IMR-90 (cell line): Measurements from ENCODE around the gene IFNGR1. TPM values are rescaled to one million over a fixed set of nuclear protein-coding genes. Genes with fewer than 3 reads are reported as not detected.

Experiments used
- ATAC-seq: fragments of 200-7000 bp; cut with Tn5 transposase; 2 replicates; pipeline ENCODE4 v1.9.1; 2020; ENCODE audit warnings: low read depth, mild to moderate bottlenecking, moderate library complexity
- BruUV-seq: library from RNA; stranded (reverse); fragments of 400-500 nt; replicated peaks from 2 replicates; lab custom pipeline; 2021; lab: Mats Ljungman, UMichigan
- CTCF ChIA-PET: fragments of 300-600 bp; formaldehyde crosslinking; extraction: SDS; loops from one replicate; lab custom pipeline; 2021; ENCODE audit warnings: antibody characterized with exemption; lab: Yijun Ruan, JAX
- POLR2A ChIA-PET: fragments of 300-600 bp; sonication (Branson Sonifier 250); formaldehyde crosslinking; loops from one replicate; lab custom pipeline; 2022; ENCODE audit warnings: antibody characterized with exemption; ENCODE audit not compliant: unreplicated experiment; lab: Charles Lee
- DNase-seq: peaks from one replicate; pipeline ENCODE4 v3.0.0; 2013
- H2AFZ ChIP-seq: replicated peaks from 2 replicates; pipeline ENCODE3; 2013; ENCODE audit warnings: low read length, mild to moderate bottlenecking; ENCODE audit not compliant: poor library complexity
- H2AK5ac ChIP-seq: 2 replicates; pipeline ENCODE4 v1.6.1; 2013; ENCODE audit warnings: low read depth, low read length, inconsistent platforms
- H2AK9ac ChIP-seq: replicated peaks from 2 replicates; pipeline ENCODE3; 2013; ENCODE audit warnings: mild to moderate bottlenecking, low read depth, low read length, moderate library complexity; ENCODE audit not compliant: poor library complexity
- H2BK120ac ChIP-seq: 2 replicates; pipeline ENCODE4 v1.6.1; 2013; ENCODE audit warnings: low read depth, low read length, inconsistent platforms
- H2BK15ac ChIP-seq: 3 replicates; pipeline ENCODE4 v1.6.1; 2013; ENCODE audit warnings: low read depth, low read length, inconsistent platforms
- H2BK20ac ChIP-seq: 2 replicates; pipeline ENCODE4 v1.6.1; 2013; ENCODE audit warnings: low read depth, mild to moderate bottlenecking, inconsistent platforms, low read length, moderate library complexity
- H2BK5ac ChIP-seq: 2 replicates; pipeline ENCODE4 v1.6.1; 2013; ENCODE audit warnings: mild to moderate bottlenecking, low read depth, low read length, inconsistent platforms; ENCODE audit not compliant: poor library complexity, severe bottlenecking
- H3K14ac ChIP-seq: replicated peaks from 2 replicates; pipeline ENCODE4 v1.6.1; 2013; ENCODE audit warnings: low read depth, low read length, inconsistent platforms
- H3K18ac ChIP-seq: 2 replicates; pipeline ENCODE4 v1.6.1; 2013; ENCODE audit warnings: low read depth, low read length, control low read depth
- H3K23ac ChIP-seq: 2 replicates; pipeline ENCODE4 v1.6.1; 2013; ENCODE audit warnings: low read depth, low read length, inconsistent platforms
- H3K27ac ChIP-seq: 2 replicates; pipeline ENCODE4 v1.5.1; 2013; ENCODE audit warnings: mild to moderate bottlenecking, control low read depth, low read length; ENCODE audit not compliant: insufficient read depth
- H3K27me3 ChIP-seq: 2 replicates; pipeline ENCODE4 v1.6.1; 2013; ENCODE audit warnings: low read length; ENCODE audit not compliant: control insufficient read depth, insufficient read depth
- H3K36me3 ChIP-seq: 2 replicates; pipeline ENCODE4 v1.6.1; 2013; ENCODE audit warnings: low read length, mixed read lengths; ENCODE audit not compliant: control insufficient read depth, insufficient read depth
- H3K4ac ChIP-seq: 2 replicates; pipeline ENCODE4 v1.6.1; 2013; ENCODE audit warnings: low read depth, low read length, inconsistent platforms
- H3K4me1 ChIP-seq: 2 replicates; pipeline ENCODE4 v1.6.1; 2013; ENCODE audit warnings: low read length, mixed read lengths; ENCODE audit not compliant: control insufficient read depth, insufficient read depth
- H3K4me2 ChIP-seq: 2 replicates; pipeline ENCODE4 v1.6.1; 2013; ENCODE audit warnings: low read depth, mild to moderate bottlenecking, control low read depth, low read length, moderate library complexity
- H3K4me3 ChIP-seq: 2 replicates; pipeline ENCODE4 v1.5.1; 2013; ENCODE audit warnings: low read depth, mild to moderate bottlenecking, control low read depth, low read length, moderate library complexity; ENCODE audit not compliant: insufficient read depth
- H3K56ac ChIP-seq: 2 replicates; pipeline ENCODE4 v1.6.1; 2013; ENCODE audit warnings: low read length, inconsistent platforms; ENCODE audit not compliant: insufficient read depth; ENCODE audit errors: extremely low read depth
- H3K79me1 ChIP-seq, 2 experiments: 2 replicates each; pipeline ENCODE4 v1.6.1; 2013; ENCODE audit warnings: low read length in 2 of 2, inconsistent platforms in 1 of 2, low read depth in 1 of 2
- H3K9ac ChIP-seq: 2 replicates; pipeline ENCODE4 v1.6.1; 2013; ENCODE audit warnings: low read depth, low read length, control low read depth
- H3K9me1 ChIP-seq: 2 replicates; pipeline ENCODE4 v1.6.1; 2013; ENCODE audit warnings: low read length, inconsistent platforms; ENCODE audit not compliant: insufficient read depth
- H3K9me3 ChIP-seq: 2 replicates; pipeline ENCODE4 v1.6.1; 2013; ENCODE audit warnings: low read length; ENCODE audit not compliant: control insufficient read depth, insufficient read depth
- H4K20me1 ChIP-seq: 2 replicates; pipeline ENCODE4 v1.6.1; 2013; ENCODE audit warnings: low read length, inconsistent platforms; ENCODE audit not compliant: insufficient read depth
- H4K5ac ChIP-seq: 2 replicates; pipeline ENCODE4 v1.6.1; 2013; ENCODE audit warnings: mild to moderate bottlenecking, low read depth, low read length, control low read depth
- H4K8ac ChIP-seq, 2 experiments: 2 replicates each; pipeline ENCODE4 v1.6.1; 2013; ENCODE audit warnings: low read depth in 2 of 2, low read length in 2 of 2, control low read depth in 1 of 2, inconsistent platforms in 1 of 2
- H4K91ac ChIP-seq: 2 replicates; pipeline ENCODE4 v1.6.1; 2013; ENCODE audit warnings: low read depth, low read length, inconsistent platforms; ENCODE audit not compliant: insufficient read depth
- BHLHE40 ChIP-seq: fragments of 150-350 bp; IDR thresholded peaks from 2 replicates; pipeline ENCODE4 v1.6.1; 2016; ENCODE audit warnings: mild to moderate bottlenecking, low read depth, low read length
- CEBPB ChIP-seq: IDR thresholded peaks from 2 replicates; pipeline ENCODE4 v1.6.1; 2012; ENCODE audit warnings: low read depth, low read length, improper control_type of control experiment
- CHD1 ChIP-seq: IDR thresholded peaks from 2 replicates; pipeline ENCODE4 v1.6.1; 2012; ENCODE audit warnings: low read depth, low read length, improper control_type of control experiment
- FOS ChIP-seq: fragments of 150-350 bp; IDR thresholded peaks from 2 replicates; pipeline ENCODE4 v1.6.1; 2016; ENCODE audit warnings: low read depth, low read length
- MAFK ChIP-seq: IDR thresholded peaks from 2 replicates; pipeline ENCODE4 v1.6.1; 2012; ENCODE audit warnings: low read depth, low read length, improper control_type of control experiment
- MAZ ChIP-seq: IDR thresholded peaks from 2 replicates; pipeline ENCODE4 v1.6.1; 2012; ENCODE audit warnings: low read depth, mild to moderate bottlenecking, low read length, improper control_type of control experiment, moderate library complexity, borderline replicate concordance
- MXI1 ChIP-seq: IDR thresholded peaks from 2 replicates; pipeline ENCODE4 v1.6.1; 2012; ENCODE audit warnings: low read depth, mild to moderate bottlenecking, low read length, moderate library complexity, borderline replicate concordance
- NFE2L2 ChIP-seq: fragments of 150-350 bp; IDR thresholded peaks from 2 replicates; pipeline ENCODE4 v1.6.1; 2016; ENCODE audit warnings: low read depth, mild to moderate bottlenecking, low read length
- POLR2A ChIP-seq: IDR thresholded peaks from 2 replicates; pipeline ENCODE4 v1.6.1; 2012; ENCODE audit warnings: mild to moderate bottlenecking, low read depth, low read length
- RAD21 ChIP-seq: IDR thresholded peaks from 2 replicates; pipeline ENCODE4 v1.6.1; 2012; ENCODE audit warnings: low read length, improper control_type of control experiment
- RCOR1 ChIP-seq: IDR thresholded peaks from 2 replicates; pipeline ENCODE4 v1.6.1; 2012; ENCODE audit warnings: mild to moderate bottlenecking, low read length, improper control_type of control experiment; ENCODE audit not compliant: insufficient replicate concordance
- RFX5 ChIP-seq: IDR thresholded peaks from 2 replicates; pipeline ENCODE4 v1.8.0; 2012; ENCODE audit warnings: low read depth, mild to moderate bottlenecking, low read length, moderate library complexity
- SMC3 ChIP-seq: fragments of 150-350 bp; IDR thresholded peaks from 2 replicates; pipeline ENCODE4 v1.6.1; 2016; ENCODE audit warnings: low read depth, mild to moderate bottlenecking, antibody characterized with exemption, low read length, moderate library complexity
- dilution Hi-C: fragments of 300-500 bp; cut with HindIII; formaldehyde crosslinking; loops from one replicate; pipeline ENCODE4 v1.14.3; 2018; ENCODE audit warnings: low sequenced_read_pairs; ENCODE audit not compliant: unreplicated experiment
- in situ Hi-C: fragments of 300-500 bp; cut with MboI; formaldehyde crosslinking; loops from 3 replicates; pipeline ENCODE4 v1.14.3; 2019; ENCODE audit warnings: low sequenced_read_pairs, inconsistent platforms, mixed read lengths
- intact Hi-C: fragments of 100-400 bp; cut with micrococcal nuclease; formaldehyde crosslinking; loops from 2 replicates; pipeline ENCODE4 v1.10.0; 2022
- polyA plus RNA-seq, 3 experiments: library from polyadenylated mRNA; depleted of rRNA; stranded (reverse); fragments of >200 nt; gene quantifications; 2 replicates each; pipeline ENCODE4 v1.2.3, GENCODE V29; 2012; ENCODE audit warnings: low replicate concordance in 1 of 3
- total RNA-seq: library from RNA; depleted of rRNA; stranded (reverse); fragments of >200 nt; gene quantifications from 2 replicates; pipeline ENCODE4 v1.2.3, GENCODE V29; 2012
- TF ChIP-seq, protein P1 (sequence below): fragments of 150-350 bp; IDR thresholded peaks from 2 replicates; pipeline ENCODE4 v1.6.1; 2017; ENCODE audit warnings: mild to moderate bottlenecking, antibody characterized with exemption, low read length, low read depth
- TF ChIP-seq, protein P2 (sequence below): conservative IDR thresholded peaks from 2 replicates; pipeline ENCODE4 v1.5.1; 2012; ENCODE audit warnings: mild to moderate bottlenecking, low read depth, low read length, improper control_type of control experiment
- TF ChIP-seq, protein P3 (sequence below): fragments of 150-350 bp; IDR thresholded peaks from 2 replicates; pipeline ENCODE4 v1.6.1; 2016; ENCODE audit warnings: low read depth, mild to moderate bottlenecking, low read length, moderate library complexity, borderline replicate concordance

Gene IFNGR1
- total and polyA plus RNA-seq, 2 of the 4 experiments (the other 2 are of a cell fraction) = 19.1 to 25.6 TPM

DNA sequence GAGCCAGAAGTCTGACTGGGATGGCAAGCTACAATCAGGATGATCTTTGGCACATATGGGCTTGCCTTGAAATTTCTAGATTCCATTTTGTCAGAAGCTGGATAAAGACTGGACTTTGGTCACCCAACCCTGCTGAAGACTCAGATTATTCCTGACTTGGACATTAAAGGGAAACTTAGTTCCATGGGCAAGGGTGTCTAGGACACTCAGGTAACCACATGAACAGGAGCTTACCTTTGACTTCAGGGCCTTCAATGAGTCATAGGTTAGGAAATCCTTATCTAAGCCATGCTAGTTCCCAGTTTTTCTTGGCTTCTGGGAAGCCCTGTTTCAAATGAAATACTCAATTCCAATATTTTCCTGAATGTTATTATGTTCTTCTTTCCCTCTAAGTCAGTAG lies 28.5 kb upstream of the IFNGR1 start:
- Histone ChIP-seq H3K9me3 (no peaks in the 10 kb centered on the region), H4K5ac (no peak overlapping the region), H3K18ac (no peak overlapping the region), H2AK9ac (no peak overlapping the region), H3K27me3 (peaks cover 2% of the 10 kb centered on the region; the same call in 1 of the 2 replicates), H3K9ac (no peak overlapping the region), H3K36me3 (no peaks in the 10 kb centered on the region), H2BK15ac (no peak overlapping the region), H3K23ac (no peak overlapping the region), H3K4me1 (no peaks in the 10 kb centered on the region), H2AFZ (no peak overlapping the region), H3K9me1 (no peaks in the 10 kb centered on the region), H2AK5ac (no peak overlapping the region), H2BK5ac (no peak overlapping the region), H3K14ac (no peak overlapping the region), H4K8ac (no peak overlapping the region), H4K91ac (no peak overlapping the region), H3K27ac (no peak overlapping the region), H3K4me2 (no peak overlapping the region), H3K56ac (no peak overlapping the region), H2BK20ac (no peak overlapping the region), H4K20me1 (no peaks in the 10 kb centered on the region), H3K4ac (no peak overlapping the region), H2BK120ac (no peak overlapping the region), H3K4me3 (no peak overlapping the region), H3K79me1 (no peaks in the 10 kb centered on the region)
- ChIA-PET POLR2A (no interaction called here), CTCF (interaction anchor here (1.3 kb wide), 1 partner anchor 9 kb away, joined by 4 read pairs; no protein-coding TSS in a partner anchor)
- TF ChIP-seq CEBPB (no peak), CHD1 (no peak), RCOR1 (no peak), RAD21 (no peak), MXI1 (no peak), MAZ (no peak), MAFK (no peak), RFX5 (no peak), POLR2A (no peak), BHLHE40 (no peak), NFE2L2 (no peak), FOS (no peak), SMC3 (no peak)
- TF ChIP-seq, protein P1, sequence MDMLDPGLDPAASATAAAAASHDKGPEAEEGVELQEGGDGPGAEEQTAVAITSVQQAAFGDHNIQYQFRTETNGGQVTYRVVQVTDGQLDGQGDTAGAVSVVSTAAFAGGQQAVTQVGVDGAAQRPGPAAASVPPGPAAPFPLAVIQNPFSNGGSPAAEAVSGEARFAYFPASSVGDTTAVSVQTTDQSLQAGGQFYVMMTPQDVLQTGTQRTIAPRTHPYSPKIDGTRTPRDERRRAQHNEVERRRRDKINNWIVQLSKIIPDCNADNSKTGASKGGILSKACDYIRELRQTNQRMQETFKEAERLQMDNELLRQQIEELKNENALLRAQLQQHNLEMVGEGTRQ = no peak
- TF ChIP-seq, protein P2, sequence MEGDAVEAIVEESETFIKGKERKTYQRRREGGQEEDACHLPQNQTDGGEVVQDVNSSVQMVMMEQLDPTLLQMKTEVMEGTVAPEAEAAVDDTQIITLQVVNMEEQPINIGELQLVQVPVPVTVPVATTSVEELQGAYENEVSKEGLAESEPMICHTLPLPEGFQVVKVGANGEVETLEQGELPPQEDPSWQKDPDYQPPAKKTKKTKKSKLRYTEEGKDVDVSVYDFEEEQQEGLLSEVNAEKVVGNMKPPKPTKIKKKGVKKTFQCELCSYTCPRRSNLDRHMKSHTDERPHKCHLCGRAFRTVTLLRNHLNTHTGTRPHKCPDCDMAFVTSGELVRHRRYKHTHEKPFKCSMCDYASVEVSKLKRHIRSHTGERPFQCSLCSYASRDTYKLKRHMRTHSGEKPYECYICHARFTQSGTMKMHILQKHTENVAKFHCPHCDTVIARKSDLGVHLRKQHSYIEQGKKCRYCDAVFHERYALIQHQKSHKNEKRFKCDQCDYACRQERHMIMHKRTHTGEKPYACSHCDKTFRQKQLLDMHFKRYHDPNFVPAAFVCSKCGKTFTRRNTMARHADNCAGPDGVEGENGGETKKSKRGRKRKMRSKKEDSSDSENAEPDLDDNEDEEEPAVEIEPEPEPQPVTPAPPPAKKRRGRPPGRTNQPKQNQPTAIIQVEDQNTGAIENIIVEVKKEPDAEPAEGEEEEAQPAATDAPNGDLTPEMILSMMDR = no peak
- TF ChIP-seq, protein P3, sequence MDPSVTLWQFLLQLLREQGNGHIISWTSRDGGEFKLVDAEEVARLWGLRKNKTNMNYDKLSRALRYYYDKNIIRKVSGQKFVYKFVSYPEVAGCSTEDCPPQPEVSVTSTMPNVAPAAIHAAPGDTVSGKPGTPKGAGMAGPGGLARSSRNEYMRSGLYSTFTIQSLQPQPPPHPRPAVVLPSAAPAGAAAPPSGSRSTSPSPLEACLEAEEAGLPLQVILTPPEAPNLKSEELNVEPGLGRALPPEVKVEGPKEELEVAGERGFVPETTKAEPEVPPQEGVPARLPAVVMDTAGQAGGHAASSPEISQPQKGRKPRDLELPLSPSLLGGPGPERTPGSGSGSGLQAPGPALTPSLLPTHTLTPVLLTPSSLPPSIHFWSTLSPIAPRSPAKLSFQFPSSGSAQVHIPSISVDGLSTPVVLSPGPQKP = no peak
- no TSS peak for BruUV-seq
- no peak for DNase-seq
- in situ Hi-C loops (no loop called here), dilution Hi-C loops (no loop called here), intact Hi-C loops (no loop called here)
- no peak for ATAC-seq
